NCI-H510A treated with DMSO at 0.1 percent for 48 hours (cell line): Measurements from ENCODE around the gene HNRNPCL2.
"Not testable (repeated sequence)": the region's sequence is repeated elsewhere in the genome, so short reads cannot be mapped to it uniquely, and the experiment has no call there.

Source experiments
- DNase-seq: peaks from one replicate; lab custom pipeline; 2025; lab: John Stamatoyannopoulos, UW

Gene HNRNPCL2

GRCh38 chr1:13116754-13117153 is at the start of gene HNRNPCL2:
HNRNPCL2 (minus strand) TSS chr1:13116854; CDS start chr1:13116400, 454 bp downstream.
- DNase-seq: not testable (repeated sequence)

- not testable (repeated sequence) for DNase-seq
Measured at GRCh38 chr1:13165531-13165930, 48.9 kb upstream of the HNRNPCL2 start, which contains the start of gene HNRNPCL4. HNRNPCL4 (minus strand) TSS chr1:13165631; CDS start chr1:13165467, 164 bp downstream.

GRCh38 chr1:13155909-13156308 is 39.3 kb upstream of the HNRNPCL2 start, which contains the start of gene PRAMEF26:
PRAMEF26 (minus strand) TSS chr1:13156009; CDS start chr1:13153095, 2,914 bp downstream.
- DNase-seq: not testable (repeated sequence)

- not testable (repeated sequence) for DNase-seq
Measured at GRCh38 chr1:13070474-13070873, 46.2 kb downstream of the HNRNPCL2 start, which contains the start of gene PRAMEF25. PRAMEF25 (plus strand) TSS chr1:13070774; CDS start chr1:13073694, 2,920 bp downstream.
